Hematopoietic multipotent progenitor cell treated with erythropoietin and hydrocortisone succinate and interleukin-3 and kit ligand, for 4 days (in vitro differentiated cells): Measurements from ENCODE around the gene SYNE2.
"Not testable (repeated sequence)": the region's sequence is repeated elsewhere in the genome, so short reads cannot be mapped to it uniquely, and the experiment has no call there.

Source experiments
- DNase-seq: peaks from one replicate; pipeline ENCODE4 v3.0.0-alpha.2; 2015

The SYNE2 gene

DNA sequence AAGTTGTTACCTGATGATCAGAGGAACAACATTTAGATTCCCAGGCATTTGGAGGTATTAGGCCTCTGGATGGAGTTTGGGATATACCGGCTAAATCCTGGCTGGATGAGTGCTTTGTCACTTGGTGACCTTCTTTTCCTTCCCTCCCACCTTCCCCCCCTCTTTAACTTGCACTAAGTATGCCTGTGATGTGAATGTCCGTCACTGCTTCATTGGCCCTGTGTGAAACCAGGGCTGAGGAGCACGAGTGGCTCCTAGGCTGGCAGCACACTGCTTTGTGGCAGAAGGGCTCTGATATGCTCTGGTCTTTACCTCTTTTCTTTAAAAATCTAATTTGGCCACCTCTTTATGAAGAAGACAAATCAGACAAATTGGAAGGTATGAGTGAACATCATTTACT is 345.7 kb downstream of the SYNE2 start:
- no peak for DNase-seq

DNA sequence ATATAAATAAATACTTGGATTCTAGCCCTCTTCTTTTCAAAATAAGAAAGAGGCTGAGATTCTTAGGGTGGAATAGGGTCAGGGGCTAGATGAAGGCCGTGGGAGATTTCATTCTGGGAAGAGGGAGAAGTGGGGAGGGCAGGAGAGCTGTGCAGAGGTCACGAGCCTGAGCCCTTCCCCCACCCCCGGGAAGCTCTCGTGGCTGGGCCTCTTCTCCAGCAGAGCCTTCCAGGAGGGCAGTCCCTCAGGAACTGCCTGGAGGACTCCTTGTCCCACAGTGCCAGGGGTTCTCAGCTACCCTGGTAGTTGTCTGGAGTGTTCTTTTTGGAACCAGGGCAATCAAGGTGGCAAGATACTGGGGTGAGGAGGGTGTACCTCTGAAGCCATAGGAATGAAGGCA is 347.4 kb downstream of the SYNE2 start:
- no peak for DNase-seq

DNA sequence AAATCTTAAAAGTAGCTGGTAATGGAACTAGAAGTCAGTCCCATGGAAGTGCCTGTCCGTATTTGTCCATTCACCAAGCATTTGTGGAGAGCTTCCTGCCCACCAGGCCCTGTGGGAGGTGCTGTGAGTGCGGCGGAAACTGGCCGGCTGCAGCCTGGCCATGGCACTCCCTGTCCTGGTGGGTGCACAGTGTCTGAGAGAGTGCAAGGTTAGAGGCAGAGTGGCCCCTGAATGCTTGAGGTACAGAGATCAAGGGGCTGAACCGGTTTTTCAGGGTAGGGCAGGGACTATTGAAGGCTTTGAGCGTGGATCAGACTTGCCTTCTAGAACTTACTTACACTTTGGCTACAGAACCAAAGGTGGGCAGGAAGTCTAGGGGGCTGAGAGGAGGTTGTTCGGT is 348.5 kb downstream of the SYNE2 start:
- no peak for DNase-seq

DNA sequence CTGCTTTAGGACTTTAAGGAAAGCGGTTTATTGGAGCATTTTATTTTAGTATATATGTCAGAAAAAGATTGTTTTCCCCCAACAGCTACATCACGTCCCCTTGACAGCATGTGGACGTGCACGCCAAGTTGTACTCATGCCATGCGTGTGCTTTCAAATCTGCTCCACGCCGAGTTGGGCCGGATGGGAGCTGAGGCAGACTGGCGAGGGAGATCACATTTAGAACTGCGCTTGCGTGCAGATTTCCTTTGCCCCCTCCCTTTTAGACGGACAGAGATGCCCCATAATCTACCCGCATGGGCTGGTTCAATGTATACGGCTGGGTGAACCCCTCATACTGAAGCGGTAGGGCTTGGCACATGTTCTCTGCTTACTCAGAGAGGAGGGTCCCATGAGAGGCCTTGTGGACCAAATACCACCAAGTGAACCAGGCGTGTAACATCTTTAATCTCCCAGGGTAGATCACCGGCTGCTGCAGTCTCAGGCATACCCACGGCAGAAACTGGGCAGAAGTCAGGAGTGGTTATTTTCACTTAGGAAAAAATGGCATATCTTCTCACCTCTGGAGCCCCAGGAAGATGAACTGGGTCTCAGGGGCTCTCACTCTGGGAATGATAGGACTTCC is 349.2 kb downstream of the SYNE2 start:
- no peak for DNase-seq

DNA sequence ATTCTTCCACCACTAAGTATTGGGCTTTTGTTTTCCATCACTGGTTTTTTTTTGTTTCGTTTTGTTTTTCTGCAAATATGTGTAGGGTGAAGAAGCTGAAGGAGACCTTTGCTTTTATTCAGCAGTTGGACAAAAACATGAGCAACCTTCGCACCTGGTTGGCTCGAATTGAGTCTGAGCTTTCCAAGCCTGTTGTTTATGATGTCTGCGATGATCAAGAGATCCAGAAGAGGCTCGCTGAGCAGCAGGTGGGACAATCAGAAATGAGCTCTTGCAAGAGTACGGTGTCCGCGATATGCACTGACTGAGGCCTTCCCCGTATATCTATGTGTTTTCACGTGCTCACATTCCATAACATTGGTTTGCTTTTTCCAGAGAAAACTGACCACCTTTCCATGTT is 349.9 kb downstream of the SYNE2 start:
- no peak for DNase-seq

- DNase-seq, result no peak
Measured at GRCh38 chr14:64203366-64204006, 350.7 kb downstream of the SYNE2 start.

- DNase-seq, result no peak
Measured at GRCh38 chr14:64208261-64208660, 355.5 kb downstream of the SYNE2 start.

DNA sequence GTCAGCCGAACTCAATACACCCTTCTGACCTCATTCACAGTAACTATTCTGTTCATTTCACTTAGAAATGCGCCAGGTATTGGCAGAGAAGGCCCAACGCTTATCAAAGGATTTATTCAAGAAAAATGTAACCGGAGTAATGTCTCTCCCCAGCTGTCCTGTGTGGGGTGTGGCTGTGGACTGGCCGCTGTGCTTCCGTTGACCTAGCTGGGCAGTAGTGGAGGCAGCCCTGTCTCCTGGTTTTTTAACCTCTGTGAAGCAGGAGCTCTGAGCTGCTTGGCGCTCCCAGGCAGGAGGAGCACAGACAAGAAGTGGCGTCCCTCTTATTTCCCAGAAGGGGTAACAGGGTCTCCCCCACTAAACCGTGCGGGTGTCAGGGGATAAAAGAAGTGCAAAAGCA is 356.2 kb downstream of the SYNE2 start:
- DNase-seq, result no peak

GRCh38 chr14:64209444-64210131 is 356.8 kb downstream of the SYNE2 start:
- peak; percentile 78 for DNase-seq

DNA sequence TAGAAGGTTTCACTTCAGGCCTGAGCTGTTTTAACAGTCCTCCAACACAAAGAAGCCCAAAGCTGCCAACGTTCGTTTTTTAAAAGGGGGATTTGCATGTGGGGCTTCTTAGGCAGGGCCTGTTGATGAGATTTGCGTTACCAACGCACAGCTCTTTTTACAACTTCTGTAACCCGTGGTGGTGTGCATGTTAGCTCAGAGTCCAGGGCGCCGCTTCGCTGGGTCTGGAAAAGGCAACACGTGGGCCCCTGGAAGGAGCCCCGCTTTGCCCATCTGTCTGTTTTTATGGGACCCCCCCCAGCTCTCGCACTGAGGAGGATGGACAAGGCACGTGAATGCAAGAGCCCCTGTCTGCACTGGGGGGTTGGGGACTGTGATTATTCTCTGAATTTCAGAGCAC is 357.4 kb downstream of the SYNE2 start:
- DNase-seq, result no peak

DNA sequence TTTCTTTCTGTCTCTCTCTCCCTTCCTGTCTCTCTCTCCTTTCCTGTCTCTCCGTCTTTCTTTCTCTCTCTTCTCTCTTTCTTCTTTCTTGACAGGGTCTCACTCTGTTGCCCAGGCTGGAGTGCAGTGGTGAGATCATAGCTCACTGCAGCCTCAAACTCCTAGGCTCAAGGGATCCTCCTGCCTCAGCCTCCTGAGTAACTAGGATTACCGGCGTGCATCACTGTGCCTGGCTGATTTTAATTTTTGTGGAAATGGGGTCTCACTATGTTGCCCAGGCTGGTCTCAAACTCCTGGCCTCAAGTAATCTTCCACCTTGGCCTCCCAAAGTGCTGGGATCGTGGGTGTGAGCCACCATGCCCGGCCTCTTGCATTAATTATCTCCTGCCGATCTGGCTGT is 358.1 kb downstream of the SYNE2 start:
- DNase-seq, result not testable (repeated sequence)

GRCh38 chr14:64212666-64213065 is 359.9 kb downstream of the SYNE2 start:
- DNase-seq, result no peak

DNA sequence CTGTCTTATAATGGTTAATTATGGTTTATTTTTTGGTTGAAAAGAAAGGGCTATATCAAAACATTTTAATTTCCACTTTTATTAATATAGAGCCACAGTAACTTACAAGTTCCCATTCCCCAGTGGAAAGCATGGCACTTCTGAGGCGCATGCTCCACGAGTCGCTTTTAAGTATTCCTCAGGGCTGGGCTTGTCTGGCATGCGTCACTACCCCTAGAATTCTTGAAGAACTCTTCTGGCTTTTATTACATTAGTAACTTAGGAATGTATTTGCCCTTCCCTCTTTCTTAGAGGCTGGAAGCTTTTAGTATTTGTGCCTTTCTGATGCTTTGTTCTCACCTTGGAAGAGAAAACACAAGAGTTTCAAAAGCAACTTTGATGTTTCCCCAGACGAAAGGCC is 360.3 kb downstream of the SYNE2 start:
- no peak for DNase-seq

GRCh38 chr14:64213853-64214570 is 361.2 kb downstream of the SYNE2 start:
- DNase-seq, result no peak

DNA sequence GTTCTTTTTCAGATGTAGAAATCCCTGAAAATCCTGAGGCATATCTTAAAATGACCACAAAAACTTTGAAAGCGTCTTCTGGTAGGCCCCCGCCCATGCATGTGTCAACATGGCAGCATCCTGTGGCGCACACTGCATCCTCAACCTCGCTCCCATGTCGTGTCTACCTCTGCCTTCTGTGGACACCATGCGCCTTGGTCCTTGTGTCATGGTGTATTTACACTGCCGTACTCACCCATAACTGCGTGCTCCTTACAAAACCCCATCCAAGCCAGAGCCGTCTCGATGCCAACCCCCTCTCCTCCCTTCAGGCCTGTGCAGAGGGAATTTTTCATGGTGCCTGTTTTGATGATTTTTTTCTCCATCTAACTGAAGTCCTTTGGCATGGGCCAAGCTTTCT is 362.5 kb downstream of the SYNE2 start:
- DNase-seq, result no peak

GRCh38 chr14:64215978-64216377 is 363.2 kb downstream of the SYNE2 start:
- DNase-seq, result no peak

DNA sequence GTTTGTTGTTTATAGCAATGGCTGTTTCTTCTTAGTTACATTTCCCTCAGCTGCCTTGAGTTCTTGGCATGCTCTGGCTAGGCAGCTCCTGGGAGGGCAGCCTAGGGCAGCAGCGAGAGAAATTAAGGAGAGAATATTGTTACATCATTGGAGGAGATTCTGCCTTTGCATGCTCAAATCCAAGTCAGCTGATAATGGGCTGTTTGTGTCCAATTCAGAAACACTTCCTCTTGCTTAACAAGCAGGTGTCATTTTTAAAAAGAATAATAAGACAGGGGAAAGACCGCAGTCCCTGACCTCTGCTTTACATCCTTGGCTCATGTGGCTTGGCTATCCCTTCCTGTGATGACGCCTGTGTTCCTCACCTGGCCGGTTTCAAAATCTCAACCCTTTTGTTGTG is 364.5 kb downstream of the SYNE2 start:
- DNase-seq, result no peak

DNA sequence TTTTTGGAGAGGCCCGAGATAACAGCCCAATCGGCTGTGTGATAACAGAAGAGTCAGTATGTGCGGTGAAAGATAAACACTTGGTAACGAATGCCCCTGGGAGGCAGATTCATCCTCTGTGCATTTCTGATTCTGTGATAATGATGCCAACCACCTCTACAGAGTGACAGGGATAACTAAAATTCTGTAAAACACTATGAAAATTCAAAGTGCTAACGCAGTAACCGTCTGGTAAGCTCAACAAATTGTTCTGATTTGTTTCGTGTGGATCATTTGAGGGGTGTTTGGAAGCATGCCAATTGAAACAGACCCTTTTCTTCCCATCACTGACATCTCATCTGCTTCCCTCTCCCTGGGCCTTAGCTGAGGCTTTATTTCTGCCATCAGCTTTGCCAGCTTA is 365.0 kb downstream of the SYNE2 start:
- DNase-seq, result peak; percentile 48

DNA sequence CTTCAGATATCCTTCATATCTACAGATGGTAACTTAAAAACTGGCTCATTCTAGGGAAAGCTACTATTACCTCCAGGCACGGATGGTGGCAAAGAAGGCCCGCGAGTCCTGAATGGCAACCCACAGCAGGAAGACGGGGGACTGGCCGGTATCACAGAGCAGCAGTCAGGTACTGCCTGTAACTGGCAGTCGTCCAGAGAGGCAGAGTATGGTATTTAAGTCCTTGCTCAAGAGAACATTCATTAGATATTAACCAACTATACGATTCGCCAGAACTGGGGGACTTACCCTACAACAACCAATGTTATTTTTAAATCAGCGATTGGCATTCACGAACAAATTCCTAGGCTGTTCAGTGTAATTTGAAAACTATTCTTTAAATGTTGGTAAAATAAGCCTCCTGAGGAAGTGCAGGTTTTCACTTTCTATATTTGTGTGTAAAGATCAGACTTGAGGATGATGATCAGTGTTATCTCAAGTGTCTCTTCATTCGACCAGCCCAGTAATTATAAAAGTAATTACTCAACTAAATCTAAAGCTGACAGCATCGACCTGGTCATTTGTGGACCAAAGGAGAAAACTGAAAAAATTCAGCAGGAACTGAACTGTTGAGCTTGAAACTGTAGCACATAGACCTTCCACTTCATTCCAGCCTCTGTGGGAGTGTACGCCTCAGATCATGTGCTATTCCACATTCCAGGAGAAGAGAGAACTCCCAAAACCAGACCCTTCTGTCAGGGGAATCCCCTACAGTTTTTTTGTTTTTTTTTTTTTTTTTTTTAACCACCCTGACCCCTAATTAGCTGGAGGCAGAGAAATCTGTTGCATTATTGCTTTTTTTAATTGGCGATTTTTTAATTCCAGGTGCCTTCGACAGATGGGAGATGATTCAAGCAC is 365.8 kb downstream of the SYNE2 start:
- DNase-seq, result peak; percentile 22

- no peak for DNase-seq
Measured at GRCh38 chr14:64220056-64220455, 367.3 kb downstream of the SYNE2 start.

DNA sequence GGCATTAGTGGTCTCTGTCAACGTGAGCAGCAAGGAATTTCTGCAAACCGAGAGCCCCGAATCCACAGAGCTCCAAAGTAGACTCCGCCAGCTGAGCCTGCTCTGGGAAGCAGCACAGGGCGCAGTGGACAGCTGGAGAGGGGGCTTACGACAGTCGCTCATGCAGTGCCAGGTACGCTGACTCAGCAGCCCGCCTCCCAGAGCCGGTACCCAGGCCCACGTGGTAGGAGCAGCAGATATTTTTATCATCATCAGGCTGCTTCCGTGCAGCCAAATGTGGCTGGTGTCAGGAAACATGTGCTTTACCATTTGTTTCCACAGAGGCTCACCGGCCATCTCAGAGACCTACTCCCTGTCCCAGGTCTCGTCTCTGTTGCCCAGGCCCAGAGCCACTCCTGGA is 367.7 kb downstream of the SYNE2 start:
- DNase-seq, result peak; percentile 84

DNA sequence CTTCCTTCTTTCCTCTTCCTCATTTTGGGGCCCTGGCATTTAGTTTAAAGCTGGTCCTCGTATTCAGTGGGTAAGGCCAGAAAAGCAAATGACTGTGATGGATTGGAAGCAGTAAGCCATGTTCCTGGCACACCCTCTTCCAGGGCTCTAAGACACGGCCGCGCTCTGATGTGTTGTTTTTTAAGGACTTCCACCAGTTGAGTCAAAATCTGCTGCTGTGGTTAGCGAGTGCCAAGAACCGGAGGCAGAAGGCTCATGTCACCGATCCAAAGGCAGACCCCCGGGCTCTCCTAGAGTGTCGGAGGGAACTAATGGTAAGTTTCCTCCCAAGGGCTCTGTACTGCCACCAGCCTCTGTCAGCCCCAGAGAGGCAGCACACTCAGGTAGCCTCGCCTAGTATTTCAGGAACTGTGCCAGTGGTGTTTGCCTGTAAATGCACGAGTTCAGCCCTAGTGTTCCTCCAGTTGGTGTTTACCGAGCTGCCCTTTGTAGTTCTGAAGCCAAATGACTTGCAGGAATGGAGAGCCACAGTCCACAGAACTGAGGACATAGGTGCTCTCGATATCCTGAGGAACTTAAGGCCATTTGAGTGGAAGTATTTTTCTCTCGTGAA is 368.7 kb downstream of the SYNE2 start:
- DNase-seq, result peak; percentile 38
